H9 (cell line): ENCODE measurements around the gene SLC25A26. TPM values are rescaled to one million over a fixed set of nuclear protein-coding genes. Genes with fewer than 3 reads are reported as not detected.

Experiments used
- DNase-seq: peaks from one replicate; pipeline ENCODE4 v3.0.0-alpha.2; 2017
- H2AFZ ChIP-seq: one replicate; pipeline ENCODE4 v1.6.1; 2013; ENCODE audit warnings: mild to moderate bottlenecking, low read length, control low read depth, moderate library complexity
- H2AK5ac ChIP-seq: 2 replicates; pipeline ENCODE4 v1.6.1; 2013; ENCODE audit warnings: low read length, control low read depth, mixed read lengths; ENCODE audit not compliant: insufficient read length
- H2BK120ac ChIP-seq: one replicate; pipeline ENCODE4 v1.6.1; 2013; ENCODE audit warnings: low read depth, mild to moderate bottlenecking, low read length, control low read depth, inconsistent platforms; ENCODE audit not compliant: poor library complexity, severe bottlenecking
- H2BK12ac ChIP-seq: 2 replicates; pipeline ENCODE4 v1.6.1; 2013; ENCODE audit warnings: low read length, control low read depth, mixed read lengths, low read depth; ENCODE audit not compliant: insufficient read length
- H2BK15ac ChIP-seq: 2 replicates; pipeline ENCODE4 v1.6.1; 2013; ENCODE audit warnings: low read depth, low read length, control low read depth
- H2BK20ac ChIP-seq: one replicate; pipeline ENCODE4 v1.6.1; 2013; ENCODE audit warnings: low read depth, mild to moderate bottlenecking, low read length, control low read depth, inconsistent platforms; ENCODE audit not compliant: poor library complexity, severe bottlenecking
- H2BK5ac ChIP-seq: 2 replicates; pipeline ENCODE4 v1.6.1; 2013; ENCODE audit warnings: low read length, control low read depth, mixed read lengths; ENCODE audit not compliant: insufficient read length
- H3K14ac ChIP-seq: 2 replicates; pipeline ENCODE4 v1.6.1; 2013; ENCODE audit warnings: low read length, control low read depth; ENCODE audit not compliant: insufficient read depth
- H3K18ac ChIP-seq: 2 replicates; pipeline ENCODE4 v1.6.1; 2013; ENCODE audit warnings: low read depth, mild to moderate bottlenecking, mixed read lengths, low read length, control low read depth; ENCODE audit not compliant: insufficient read length
- H3K23ac ChIP-seq: 2 replicates; pipeline ENCODE4 v1.6.1; 2013; ENCODE audit warnings: low read length, control low read depth, mixed read lengths, low read depth; ENCODE audit not compliant: insufficient read length
- H3K23me2 ChIP-seq: 2 replicates; pipeline ENCODE4 v1.6.1; 2013; ENCODE audit warnings: low read depth, mild to moderate bottlenecking, mixed read lengths, low read length, control low read depth; ENCODE audit not compliant: insufficient read length, poor library complexity, severe bottlenecking
- H3K27ac ChIP-seq: 2 replicates; pipeline ENCODE4 v1.5.1; 2013; ENCODE audit warnings: low read length, control low read depth, mixed read lengths, low read depth; ENCODE audit not compliant: insufficient read length
- H3K27me3 ChIP-seq: 2 replicates; pipeline ENCODE4 v1.6.1; 2013; ENCODE audit warnings: low read length, control low read depth, inconsistent platforms; ENCODE audit not compliant: insufficient read depth
- H3K4ac ChIP-seq: 2 replicates; pipeline ENCODE4 v1.6.1; 2013; ENCODE audit warnings: low read depth, mild to moderate bottlenecking, control low read depth, inconsistent platforms, low read length, moderate library complexity
- H3K4me1 ChIP-seq: 2 replicates; pipeline ENCODE4 v1.6.1; 2013; ENCODE audit warnings: low read length, control low read depth, inconsistent platforms; ENCODE audit not compliant: insufficient read depth
- H3K4me2 ChIP-seq: 2 replicates; pipeline ENCODE4 v1.6.1; 2013; ENCODE audit warnings: low read length, control low read depth, mixed read lengths; ENCODE audit not compliant: insufficient read length, insufficient read depth
- H3K56ac ChIP-seq: 2 replicates; pipeline ENCODE4 v1.6.1; 2013; ENCODE audit warnings: low read depth, mild to moderate bottlenecking, mixed read lengths, low read length, control low read depth; ENCODE audit not compliant: insufficient read length
- H3K79me1 ChIP-seq: 2 replicates; pipeline ENCODE4 v1.6.1; 2013; ENCODE audit warnings: low read depth, mild to moderate bottlenecking, moderate library complexity, low read length, control low read depth, inconsistent platforms; ENCODE audit not compliant: insufficient read depth, poor library complexity, severe bottlenecking
- H3K79me2 ChIP-seq: 2 replicates; pipeline ENCODE4 v1.6.1; 2013; ENCODE audit warnings: low read length, control low read depth, inconsistent platforms; ENCODE audit not compliant: insufficient read depth
- H3K9ac ChIP-seq: 2 replicates; pipeline ENCODE4 v1.6.1; 2013; ENCODE audit warnings: low read length, control low read depth, mixed read lengths; ENCODE audit not compliant: insufficient read length; ENCODE audit errors: extremely low read depth
- H3K9me3 ChIP-seq: one replicate; pipeline ENCODE4 v1.6.1; 2013; ENCODE audit warnings: low read depth, low read length, inconsistent platforms; ENCODE audit not compliant: control insufficient read depth
- H3T11ph ChIP-seq: one replicate; pipeline ENCODE4 v1.6.1; 2013; ENCODE audit warnings: mild to moderate bottlenecking, low read length, control low read depth, inconsistent platforms
- H4K20me1 ChIP-seq: one replicate; pipeline ENCODE4 v1.6.1; 2013; ENCODE audit not compliant: control insufficient read depth, insufficient read length, insufficient read depth
- H4K5ac ChIP-seq: 2 replicates; pipeline ENCODE4 v1.6.1; 2013; ENCODE audit warnings: low read depth, mild to moderate bottlenecking, mixed read lengths, low read length, control low read depth; ENCODE audit not compliant: insufficient read length
- H4K8ac ChIP-seq: replicated peaks from 2 replicates; pipeline ENCODE4 v1.6.1; 2013; ENCODE audit warnings: low read length, control low read depth, mixed read lengths, low read depth; ENCODE audit not compliant: insufficient read length
- H4K91ac ChIP-seq: 2 replicates; pipeline ENCODE4 v1.6.1; 2013; ENCODE audit warnings: low read depth, mild to moderate bottlenecking, moderate library complexity, mixed read lengths, low read length, control low read depth; ENCODE audit not compliant: insufficient read length
- H3K27ac Mint-ChIP-seq, 3 experiments: 2 replicates in 2 of 3; 3 replicates in 1 of 3; pipeline ENCODE4 v1.8.0; 2020 to 2021; ENCODE audit warnings: mixed read lengths in 3 of 3, mild to moderate bottlenecking in 1 of 3, moderate library complexity in 1 of 3
- H3K27me3 Mint-ChIP-seq: 2 replicates; pipeline ENCODE4 v1.8.0; 2021; ENCODE audit warnings: low read depth, mild to moderate bottlenecking, moderate library complexity, mixed read lengths
- H3K36me3 Mint-ChIP-seq, 3 experiments: 2 replicates in 2 of 3; 3 replicates in 1 of 3; pipeline ENCODE4 v1.8.0; 2020 to 2021; ENCODE audit warnings: low read depth in 3 of 3, mixed read lengths in 3 of 3; ENCODE audit not compliant: insufficient read depth in 1 of 3
- H3K4me1 Mint-ChIP-seq, 2 experiments: 2 replicates each; pipeline ENCODE4 v1.8.0; 2020; ENCODE audit warnings: mixed read lengths in 2 of 2
- H3K4me3 Mint-ChIP-seq, 2 experiments: 2 replicates in 1 of 2; 3 replicates in 1 of 2; pipeline ENCODE4 v1.8.0; 2020 to 2021; ENCODE audit warnings: mild to moderate bottlenecking in 2 of 2, mixed read lengths in 2 of 2, moderate library complexity in 1 of 2
- H3K9me3 Mint-ChIP-seq, 2 experiments: 2 replicates in 1 of 2; 3 replicates in 1 of 2; pipeline ENCODE4 v1.8.0; 2020; ENCODE audit warnings: mild to moderate bottlenecking in 2 of 2, mixed read lengths in 2 of 2, moderate library complexity in 1 of 2
- CTCF ChIP-seq: fragments of 200-600 bp; sonication (generic); conservative IDR thresholded peaks from 3 replicates; pipeline ENCODE4 v1.8.0; 2021; ENCODE audit warnings: antibody characterized with exemption, mild to moderate bottlenecking
- WGBS: extraction: QIAGEN DNeasy Blood & Tissue Kit; methylation state at CpG from one replicate; pipeline ENCODE4 v1.1.7; 2013; ENCODE audit warnings: missing lambda C conversion rate, low lambda C conversion rate, mixed read lengths; ENCODE audit not compliant: insufficient read length; ENCODE audit errors: extremely low coverage; 5-methylcytosine and 5-hydroxymethylcytosine counted together
- total RNA-seq: library from RNA; stranded (reverse); gene quantifications from 2 replicates; pipeline ENCODE4 v1.2.1, GENCODE V29; 2021

The SLC25A26 gene
- total RNA-seq, 1 experiment from 2014 or later = 30.2 TPM

- Histone ChIP-seq H3K4me2 (no peak overlapping the region), H3K4me1 (no peaks in the 10 kb centered on the region), H4K8ac (no peak overlapping the region), H4K91ac (no peak overlapping the region), H2AFZ (no peak overlapping the region), H3K9ac (no peak overlapping the region), H3K18ac (no peak overlapping the region), H2BK12ac (no peak overlapping the region), H2BK120ac (no peak overlapping the region), H3K23me2 (no peaks in the 10 kb centered on the region), H3K79me2 (no peaks in the 10 kb centered on the region), H3K27me3 (no peaks in the 10 kb centered on the region), H3K14ac (no peak overlapping the region), H3K23ac (no peak overlapping the region), H2BK15ac (no peak overlapping the region), H4K20me1 (no peaks in the 10 kb centered on the region), H2BK20ac (no peak overlapping the region), H3K56ac (no peak overlapping the region), H3K4ac (no peak overlapping the region), H2BK5ac (no peak overlapping the region), H2AK5ac (no peak overlapping the region), H4K5ac (no peak overlapping the region), H3T11ph (no peak overlapping the region), H3K9me3 (no peaks in the 10 kb centered on the region), H3K79me1 (no peaks in the 10 kb centered on the region), H3K27ac (no peak overlapping the region)
- H3K4me1 Mint-ChIP-seq = peaks cover 5 to 8% of the 10 kb centered on the region in 2 experiments; a peak in 3 of 4 replicates
- WGBS = no CpG with 5 or more reads among the region's 3 CpGs
- H3K27ac Mint-ChIP-seq = no peak overlapping the region; a peak in 1 of 7 replicates
- H3K27me3 Mint-ChIP-seq = no peaks in the 10 kb centered on the region
- 0 out of 7 replicates have a peak, but pooled peaks cover 0 to under 1% (median 0%) of the 10 kb centered on the region in 3 experiments for H3K36me3 Mint-ChIP-seq
- no peak for DNase-seq
- H3K9me3 Mint-ChIP-seq = no peaks in the 10 kb centered on the region
- TF ChIP-seq CTCF = no peak
- H3K4me3 Mint-ChIP-seq = no peak overlapping the region
These were observed 132.2 kb downstream of the SLC25A26 start for GRCh38 chr3:66353039-66353438.
